ENCODE data around the gene TNFRSF8. TPM values are rescaled to one million over a fixed set of nuclear protein-coding genes. Genes with fewer than 3 reads are reported as not detected.

The TNFRSF8 gene
- total and polyA plus RNA-seq, 9 of the 15 experiments (the other 6 are each of a cell fraction or from before 2014, with no cell fraction given) = 3.5 to 38.4 (median 17.1) TPM

DNA sequence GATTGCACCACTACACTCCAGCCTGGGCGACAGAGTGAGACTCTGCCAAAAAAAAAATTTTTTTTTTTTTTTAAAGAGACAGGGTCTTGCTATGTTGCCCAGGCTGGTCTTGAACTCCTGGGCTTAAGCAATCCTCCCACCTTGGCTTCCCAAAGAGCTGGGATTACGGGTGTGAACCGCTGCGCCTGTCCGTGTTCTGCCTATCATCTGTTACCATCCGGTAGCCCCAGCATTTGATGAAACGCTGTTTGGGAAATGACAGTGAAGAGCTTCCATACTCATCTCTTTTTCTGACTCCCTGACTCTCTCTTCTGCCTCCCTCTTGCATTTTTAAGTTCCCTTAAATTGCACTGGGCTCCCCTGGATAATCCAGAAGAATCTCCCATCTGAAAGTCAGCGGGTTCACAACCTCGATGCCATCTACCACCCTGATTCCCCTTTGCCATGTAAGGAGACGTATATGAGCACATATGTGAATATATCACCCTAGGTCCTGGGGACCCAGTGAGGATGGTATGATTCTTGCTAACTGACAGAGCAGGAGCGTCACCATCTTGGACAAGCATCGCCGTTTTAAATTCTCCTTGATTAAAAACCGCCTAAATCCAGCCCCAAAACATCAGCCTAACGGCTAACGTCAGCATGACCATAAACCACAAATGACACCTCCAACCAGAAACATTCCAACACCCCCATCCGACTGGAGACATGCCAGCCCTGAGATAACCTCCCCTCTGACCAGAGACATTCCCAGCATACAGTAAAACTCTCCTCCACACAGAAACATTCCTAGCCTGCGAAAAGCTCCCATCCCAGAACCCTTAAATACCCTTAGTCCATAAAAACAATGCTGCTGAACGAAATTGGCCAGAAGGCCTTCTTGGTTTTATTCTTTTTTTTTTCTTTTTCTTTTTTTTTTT lies 12.4 kb downstream of the TNFRSF8 start (continued):
- TF ChIP-seq, protein P1, sequence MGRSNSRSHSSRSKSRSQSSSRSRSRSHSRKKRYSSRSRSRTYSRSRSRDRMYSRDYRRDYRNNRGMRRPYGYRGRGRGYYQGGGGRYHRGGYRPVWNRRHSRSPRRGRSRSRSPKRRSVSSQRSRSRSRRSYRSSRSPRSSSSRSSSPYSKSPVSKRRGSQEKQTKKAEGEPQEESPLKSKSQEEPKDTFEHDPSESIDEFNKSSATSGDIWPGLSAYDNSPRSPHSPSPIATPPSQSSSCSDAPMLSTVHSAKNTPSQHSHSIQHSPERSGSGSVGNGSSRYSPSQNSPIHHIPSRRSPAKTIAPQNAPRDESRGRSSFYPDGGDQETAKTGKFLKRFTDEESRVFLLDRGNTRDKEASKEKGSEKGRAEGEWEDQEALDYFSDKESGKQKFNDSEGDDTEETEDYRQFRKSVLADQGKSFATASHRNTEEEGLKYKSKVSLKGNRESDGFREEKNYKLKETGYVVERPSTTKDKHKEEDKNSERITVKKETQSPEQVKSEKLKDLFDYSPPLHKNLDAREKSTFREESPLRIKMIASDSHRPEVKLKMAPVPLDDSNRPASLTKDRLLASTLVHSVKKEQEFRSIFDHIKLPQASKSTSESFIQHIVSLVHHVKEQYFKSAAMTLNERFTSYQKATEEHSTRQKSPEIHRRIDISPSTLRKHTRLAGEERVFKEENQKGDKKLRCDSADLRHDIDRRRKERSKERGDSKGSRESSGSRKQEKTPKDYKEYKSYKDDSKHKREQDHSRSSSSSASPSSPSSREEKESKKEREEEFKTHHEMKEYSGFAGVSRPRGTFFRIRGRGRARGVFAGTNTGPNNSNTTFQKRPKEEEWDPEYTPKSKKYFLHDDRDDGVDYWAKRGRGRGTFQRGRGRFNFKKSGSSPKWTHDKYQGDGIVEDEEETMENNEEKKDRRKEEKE (IDR thresholded peaks at IDR 0.05; ENCODE audit: borderline replicate concordance in 1 of 2, control insufficient read depth in 1 of 2, low read depth in 2 of 2, low read length in 1 of 2) = no peak
- TF ChIP-seq NR4A1 (CRISPR knock-in tag; IDR thresholded peaks at IDR 0.05) = peak; percentile 98
- TF ChIP-seq NR4A1 (tag; IDR thresholded peaks at IDR 0.05) = peak; percentile 100
- TF ChIP-seq MCM7 (IDR thresholded peaks at IDR 0.05) = no peak
- TF ChIP-seq, protein P2, sequence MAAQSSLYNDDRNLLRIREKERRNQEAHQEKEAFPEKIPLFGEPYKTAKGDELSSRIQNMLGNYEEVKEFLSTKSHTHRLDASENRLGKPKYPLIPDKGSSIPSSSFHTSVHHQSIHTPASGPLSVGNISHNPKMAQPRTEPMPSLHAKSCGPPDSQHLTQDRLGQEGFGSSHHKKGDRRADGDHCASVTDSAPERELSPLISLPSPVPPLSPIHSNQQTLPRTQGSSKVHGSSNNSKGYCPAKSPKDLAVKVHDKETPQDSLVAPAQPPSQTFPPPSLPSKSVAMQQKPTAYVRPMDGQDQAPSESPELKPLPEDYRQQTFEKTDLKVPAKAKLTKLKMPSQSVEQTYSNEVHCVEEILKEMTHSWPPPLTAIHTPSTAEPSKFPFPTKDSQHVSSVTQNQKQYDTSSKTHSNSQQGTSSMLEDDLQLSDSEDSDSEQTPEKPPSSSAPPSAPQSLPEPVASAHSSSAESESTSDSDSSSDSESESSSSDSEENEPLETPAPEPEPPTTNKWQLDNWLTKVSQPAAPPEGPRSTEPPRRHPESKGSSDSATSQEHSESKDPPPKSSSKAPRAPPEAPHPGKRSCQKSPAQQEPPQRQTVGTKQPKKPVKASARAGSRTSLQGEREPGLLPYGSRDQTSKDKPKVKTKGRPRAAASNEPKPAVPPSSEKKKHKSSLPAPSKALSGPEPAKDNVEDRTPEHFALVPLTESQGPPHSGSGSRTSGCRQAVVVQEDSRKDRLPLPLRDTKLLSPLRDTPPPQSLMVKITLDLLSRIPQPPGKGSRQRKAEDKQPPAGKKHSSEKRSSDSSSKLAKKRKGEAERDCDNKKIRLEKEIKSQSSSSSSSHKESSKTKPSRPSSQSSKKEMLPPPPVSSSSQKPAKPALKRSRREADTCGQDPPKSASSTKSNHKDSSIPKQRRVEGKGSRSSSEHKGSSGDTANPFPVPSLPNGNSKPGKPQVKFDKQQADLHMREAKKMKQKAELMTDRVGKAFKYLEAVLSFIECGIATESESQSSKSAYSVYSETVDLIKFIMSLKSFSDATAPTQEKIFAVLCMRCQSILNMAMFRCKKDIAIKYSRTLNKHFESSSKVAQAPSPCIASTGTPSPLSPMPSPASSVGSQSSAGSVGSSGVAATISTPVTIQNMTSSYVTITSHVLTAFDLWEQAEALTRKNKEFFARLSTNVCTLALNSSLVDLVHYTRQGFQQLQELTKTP (IDR thresholded peaks at IDR 0.05; ENCODE audit: low read depth in 1 of 2, partially characterized antibody in 2 of 2) = peak in 1 of 2 experiments; percentile 84
- TF ChIP-seq ZZZ3 (IDR thresholded peaks at IDR 0.05) = no peak
- peak; percentile 71 for TF ChIP-seq BCOR (IDR thresholded peaks at IDR 0.05)
- peak; percentile 100 for TF ChIP-seq ZNF584 (CRISPR knock-in tag; IDR thresholded peaks at IDR 0.05; ENCODE audit: low read depth)
- peak; percentile 98 for TF ChIP-seq DDX20 (tag; IDR thresholded peaks at IDR 0.05; ENCODE audit: low read depth)
- no peak for TF ChIP-seq IRF2 (CRISPR knock-in tag; IDR thresholded peaks at IDR 0.05)
